Stimulated activated CD8-positive, alpha-beta memory T cell treated with anti-CD3 and anti-CD28 coated beads, Interleukin-4, amount 100 ng/mL, for 24 hours (primary cell): ENCODE measurements around the gene ACSL3.
A peak's percentile ranks its signal among the peaks of the same experiment; 100 is the strongest.
"Not testable (repeated sequence)": the region's sequence is repeated elsewhere in the genome, so short reads cannot be mapped to it uniquely, and the experiment has no call there.

ENCODE experiments used
- DNase-seq: peaks from one replicate; pipeline ENCODE4 v3.0.0-alpha.2; 2020; ENCODE audit warnings: low read depth

ACSL3 gene

DNA sequence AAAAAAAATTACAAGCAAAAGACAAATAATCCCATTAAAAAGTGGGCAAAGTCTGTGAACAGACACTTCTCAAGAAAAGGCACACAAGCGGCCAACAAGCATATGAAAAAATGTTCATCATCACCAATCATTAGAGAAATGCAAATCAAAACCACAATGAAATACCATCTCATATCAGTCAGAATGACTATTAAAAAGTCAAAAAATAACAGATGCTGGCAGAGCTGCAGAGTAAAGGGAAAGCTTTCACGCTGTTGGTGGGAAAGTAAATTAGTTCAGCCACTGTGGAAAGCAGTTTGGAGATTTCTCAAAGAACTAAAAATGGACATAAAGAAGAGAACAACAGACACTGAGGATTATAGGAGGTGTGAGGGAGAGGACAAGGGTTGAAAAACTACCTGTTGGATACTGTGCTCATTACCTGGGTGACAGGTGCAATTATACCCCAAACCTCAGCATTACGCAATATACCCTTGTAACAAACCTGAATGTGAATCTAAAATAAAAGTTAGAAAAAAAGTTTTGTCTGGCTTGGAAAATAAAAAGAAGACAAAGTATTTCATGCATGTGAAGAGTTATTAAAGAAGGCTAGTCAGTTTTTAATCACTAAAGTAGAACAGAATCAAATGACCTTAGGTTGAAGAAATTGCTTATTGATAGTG lies 8.7 kb upstream of the ACSL3 start:
- no peak for DNase-seq

DNA sequence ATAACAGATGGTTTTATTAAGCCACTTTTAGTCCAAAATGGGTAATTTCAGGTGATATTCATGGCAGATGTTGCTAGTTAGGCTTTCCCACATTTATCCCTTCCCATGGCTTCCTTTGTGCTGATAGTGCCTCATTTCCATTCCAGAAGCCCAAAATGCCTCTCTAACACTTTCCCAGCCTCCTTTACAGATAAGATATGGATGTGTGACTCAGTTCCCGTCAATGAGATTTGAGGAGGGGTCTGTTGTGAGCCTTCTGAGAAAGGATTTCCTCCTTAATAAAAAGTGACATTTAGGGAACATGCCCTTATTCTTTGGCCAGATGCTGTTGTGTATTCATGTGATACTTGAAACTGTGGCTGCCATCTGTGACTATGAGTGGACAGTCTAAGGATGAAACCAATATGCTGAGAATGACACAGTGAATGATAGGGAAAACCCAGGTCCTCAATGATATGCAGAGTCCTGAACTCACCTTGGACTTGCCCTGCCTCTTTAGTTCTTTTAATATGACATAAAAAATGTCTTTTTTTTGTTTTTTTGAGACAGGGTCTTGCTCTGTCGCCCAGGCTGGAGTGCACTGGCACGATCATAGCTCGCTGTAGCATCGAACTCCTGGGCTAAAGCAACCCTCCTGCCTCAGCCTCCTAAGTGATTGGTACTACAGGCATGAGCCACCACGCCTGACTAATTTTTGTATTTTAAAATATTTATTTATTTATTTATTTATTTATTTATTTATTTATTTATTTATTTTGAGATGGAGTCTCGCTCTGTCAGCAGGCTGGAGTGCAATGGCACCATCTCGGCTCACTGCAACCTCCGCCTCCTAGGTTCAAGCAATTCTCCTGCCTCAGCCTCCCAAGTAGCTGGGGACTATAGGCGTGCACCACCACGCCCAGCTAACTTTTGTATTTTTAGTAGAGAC lies 5.8 kb upstream of the ACSL3 start:
- DNase-seq = no peak

DNA sequence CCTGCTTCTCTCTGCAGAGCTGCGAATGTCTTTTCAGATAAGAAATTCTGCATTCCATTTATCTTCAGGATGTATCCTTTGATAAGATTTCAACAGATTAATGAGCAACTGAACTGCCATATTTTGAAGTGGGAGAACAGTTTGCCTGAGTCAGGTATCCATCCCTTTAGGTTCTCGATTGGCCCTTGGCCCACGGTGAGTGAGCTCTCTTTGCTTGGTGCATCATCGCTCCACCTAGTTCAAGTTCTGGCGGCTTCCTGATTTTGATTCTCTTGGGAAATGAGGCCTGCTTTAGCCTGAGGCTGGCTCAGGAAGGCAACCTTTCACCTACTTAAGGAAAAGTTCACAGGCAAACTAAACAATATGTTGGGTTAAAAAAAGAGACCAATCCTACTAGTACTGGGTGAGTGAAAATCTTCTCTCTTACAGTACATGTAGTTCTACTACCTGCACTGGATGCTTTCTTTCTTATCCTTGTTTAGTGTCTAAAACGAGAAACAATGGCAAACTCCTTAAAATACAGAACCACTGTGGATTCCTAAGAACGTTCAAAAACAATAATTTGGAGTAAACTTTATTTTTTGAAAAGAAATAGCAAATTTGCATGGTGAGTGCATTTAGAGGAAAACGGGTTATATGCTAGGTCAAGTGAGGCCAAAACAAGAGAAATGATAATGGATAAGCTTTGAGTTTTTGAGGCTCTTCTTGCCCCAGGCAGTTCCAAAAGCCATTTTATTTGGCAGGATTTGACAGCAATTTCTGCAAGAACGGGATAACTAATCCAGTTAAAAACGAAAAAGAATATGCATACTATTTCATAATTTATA lies 837 bp upstream of the ACSL3 start:
- DNase-seq = no peak

DNA sequence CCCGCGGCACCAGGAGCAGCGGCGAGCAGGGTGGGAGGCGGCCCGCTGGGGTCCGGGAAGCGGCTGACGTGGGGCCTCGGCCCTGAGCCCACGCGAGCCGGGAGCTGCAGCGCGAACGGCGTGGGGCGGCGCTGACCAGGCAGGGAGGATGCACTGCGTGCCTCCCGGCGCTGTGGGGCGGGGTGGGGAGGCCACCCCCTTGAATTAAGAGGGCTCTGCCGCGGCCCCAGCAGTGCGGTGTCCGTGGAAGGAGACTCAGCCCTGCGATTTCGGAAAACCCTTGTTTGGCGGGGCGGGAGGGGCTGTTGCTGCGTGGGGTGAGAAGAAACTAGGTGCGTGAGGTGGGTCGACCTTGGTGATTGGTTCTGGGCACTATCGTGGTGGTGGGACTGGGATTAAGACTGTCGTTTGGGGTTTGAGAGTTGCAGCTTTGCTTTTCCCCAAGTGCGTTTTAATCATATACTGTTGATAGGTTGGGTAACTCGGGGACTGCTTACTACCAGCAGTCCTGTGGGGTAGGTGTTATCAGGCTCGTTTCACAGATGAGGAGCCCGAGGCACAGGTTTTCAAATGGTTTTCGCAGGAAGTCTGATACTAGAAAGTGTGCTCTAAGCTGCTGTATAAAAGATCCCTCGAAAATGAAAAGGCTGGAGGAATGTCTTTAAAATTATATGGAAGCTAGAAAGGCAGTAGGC lies 722 bp downstream of the ACSL3 start:
- DNase-seq = peak; percentile 11

DNA sequence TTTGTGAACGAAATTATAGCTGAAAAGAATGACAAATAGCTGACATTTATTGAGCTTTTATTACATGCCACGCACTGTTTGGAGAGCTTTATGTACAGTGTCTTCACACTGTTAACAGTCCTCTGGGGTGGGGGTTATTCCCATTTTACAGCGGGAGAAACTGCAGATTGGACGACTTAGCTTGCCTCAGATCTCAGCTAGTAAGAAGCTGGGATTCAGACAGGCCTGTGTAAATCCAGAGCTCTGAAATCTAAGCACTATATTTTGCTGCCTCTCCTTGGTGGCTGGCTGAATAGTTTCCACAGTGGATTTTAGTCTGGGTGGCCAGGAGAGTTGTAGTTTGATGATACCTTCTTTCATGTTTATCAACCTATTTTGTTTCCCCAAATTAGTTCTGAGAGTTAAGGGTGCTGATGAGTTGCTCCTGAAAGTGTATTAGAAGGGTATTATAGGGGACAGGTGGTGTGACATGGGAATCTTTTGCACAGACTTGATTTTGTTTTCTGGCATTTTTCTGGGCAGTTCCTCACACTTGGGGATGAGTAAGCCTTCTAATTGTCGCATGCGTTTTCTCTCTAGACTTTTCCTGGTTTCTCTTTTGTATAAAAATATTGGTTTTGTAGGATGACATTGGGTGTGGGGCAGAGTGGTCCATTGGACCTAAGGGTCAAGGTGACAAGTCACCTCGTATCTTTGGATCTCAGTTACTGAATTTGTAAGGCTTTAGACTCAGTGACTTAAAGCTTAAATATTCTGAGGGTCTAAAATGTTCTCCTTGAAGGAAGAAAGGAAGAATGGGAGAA lies 1.5 kb downstream of the ACSL3 start:
- no peak for DNase-seq

DNA sequence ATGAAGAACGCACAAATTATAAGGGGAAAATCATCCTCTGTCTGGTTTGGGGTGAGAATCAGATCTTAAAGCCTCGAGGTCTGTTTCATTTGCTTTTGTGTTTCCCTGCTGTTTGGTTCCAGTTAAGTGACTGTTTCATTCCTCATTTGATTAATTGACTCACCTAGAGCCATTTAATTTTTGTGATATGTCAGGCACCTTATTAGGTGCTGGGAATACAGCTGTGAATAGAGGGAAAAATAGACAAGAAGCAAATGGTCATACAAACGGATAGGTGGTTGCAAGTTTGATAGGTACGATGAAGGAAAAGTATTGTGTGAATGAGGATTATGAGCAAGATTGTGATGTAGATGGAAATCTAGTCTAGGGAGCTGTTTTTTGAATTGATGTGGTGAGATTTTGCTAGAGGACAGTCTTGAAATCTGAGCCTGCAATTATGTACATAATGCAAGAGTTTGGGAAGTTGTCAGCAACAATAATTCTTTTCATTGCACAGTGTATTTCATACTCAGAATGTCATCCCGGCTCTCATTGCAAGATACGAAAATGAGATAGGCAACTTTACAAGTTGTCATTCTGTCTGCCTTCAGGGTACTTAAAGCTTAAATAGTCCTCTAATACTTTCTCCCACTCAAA lies 2.2 kb downstream of the ACSL3 start:
- no peak for DNase-seq

DNA sequence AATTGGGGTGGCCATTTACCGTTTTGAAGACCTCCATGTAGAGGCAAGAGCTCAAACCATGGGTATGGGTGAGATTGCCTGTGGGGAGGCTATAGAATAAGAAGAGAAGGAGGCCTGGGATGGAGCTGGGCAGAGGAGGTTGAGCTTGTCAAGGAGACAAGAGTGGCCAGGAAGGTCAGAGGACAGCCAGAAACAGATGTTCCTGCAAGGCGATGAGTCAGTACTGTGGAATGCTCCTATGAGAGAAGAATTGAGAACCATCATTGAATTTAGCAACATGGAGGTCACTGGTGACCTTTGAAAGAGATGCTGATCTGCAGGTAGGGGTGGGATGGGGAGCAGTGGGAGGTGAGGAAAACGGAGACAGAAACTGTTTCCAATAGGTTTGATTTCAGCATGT lies 3.5 kb downstream of the ACSL3 start:
- no peak for DNase-seq

DNA sequence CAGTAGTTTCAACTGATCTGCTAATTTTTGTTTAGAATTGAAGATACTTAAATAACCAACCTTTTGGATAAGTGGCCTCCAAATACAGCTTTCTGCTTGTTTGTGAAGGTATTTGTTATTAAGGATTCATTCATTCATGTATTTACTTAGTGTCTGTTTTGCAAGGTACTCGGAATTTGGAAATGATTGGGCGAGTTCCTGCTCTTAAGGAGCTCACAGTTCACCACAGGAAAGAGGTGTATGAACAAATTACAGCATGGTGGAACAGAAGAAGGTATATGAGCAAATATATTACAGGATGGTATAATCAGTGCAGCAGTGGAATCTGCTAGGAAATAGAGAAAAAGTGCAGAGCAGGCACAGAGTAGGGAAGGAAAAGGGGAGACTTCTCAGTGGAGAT lies 4.5 kb downstream of the ACSL3 start:
- DNase-seq = no peak

DNA sequence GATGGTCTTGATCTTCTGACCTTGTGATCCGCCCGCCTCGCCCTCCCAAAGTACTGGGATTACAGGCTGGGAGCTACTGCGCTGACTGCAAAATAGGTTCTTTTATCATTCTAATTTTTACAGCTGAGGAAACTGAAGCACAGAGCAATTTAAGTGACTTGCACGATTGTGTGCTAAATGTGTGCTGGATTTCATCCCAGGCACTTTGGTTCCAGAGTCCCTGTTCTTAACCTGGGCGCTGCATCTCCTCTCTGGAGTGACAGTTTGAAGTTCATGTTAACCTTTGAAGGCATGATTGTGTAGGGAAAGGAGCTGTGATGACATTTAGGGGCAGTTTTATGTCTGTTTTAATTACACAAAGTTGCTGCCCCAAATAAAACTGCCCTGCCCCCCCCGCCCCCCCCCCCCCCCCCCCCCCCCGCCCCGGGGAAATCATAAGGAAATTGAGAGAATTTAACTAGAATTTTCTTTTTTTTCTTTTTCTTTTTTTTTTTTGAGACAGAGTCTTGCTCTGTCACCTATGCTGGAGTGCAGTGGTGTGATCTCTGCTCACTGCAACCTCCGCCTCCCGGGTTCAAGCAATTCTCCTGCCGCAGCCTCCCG lies 5.6 kb downstream of the ACSL3 start:
- DNase-seq = no peak

DNA sequence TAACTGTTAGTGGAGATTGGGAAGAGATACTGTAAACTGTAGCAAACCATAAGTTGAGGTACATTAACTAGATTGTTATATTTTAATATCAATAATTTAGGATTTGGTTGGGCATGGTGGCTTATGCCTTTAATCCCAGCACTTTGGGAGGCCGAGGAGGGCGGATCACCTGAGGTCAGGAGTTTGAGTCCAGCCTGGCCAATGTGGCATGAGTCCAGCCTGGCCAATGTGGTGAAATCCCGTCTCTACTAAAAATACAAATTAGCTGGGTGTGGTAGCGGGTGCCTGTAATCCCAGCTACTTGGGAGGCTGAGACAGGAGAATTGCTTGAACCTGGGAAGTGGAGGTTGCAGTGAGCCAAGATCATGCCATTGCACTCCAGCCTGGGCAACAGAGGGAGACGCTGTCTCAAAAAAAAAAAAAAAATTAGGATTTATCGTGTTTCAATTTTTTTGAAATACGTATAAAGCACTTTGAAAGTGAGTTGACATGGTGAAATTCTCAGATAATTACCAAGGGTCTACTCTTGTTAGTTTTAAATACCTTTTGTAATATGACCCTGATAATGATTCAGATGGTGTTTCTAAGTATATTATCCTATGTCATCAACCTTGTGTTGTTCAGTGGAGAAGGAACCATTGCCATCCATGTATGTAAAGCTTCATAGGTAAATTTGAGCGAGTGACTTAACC lies 7.9 kb downstream of the ACSL3 start:
- not testable (repeated sequence) for DNase-seq

DNA sequence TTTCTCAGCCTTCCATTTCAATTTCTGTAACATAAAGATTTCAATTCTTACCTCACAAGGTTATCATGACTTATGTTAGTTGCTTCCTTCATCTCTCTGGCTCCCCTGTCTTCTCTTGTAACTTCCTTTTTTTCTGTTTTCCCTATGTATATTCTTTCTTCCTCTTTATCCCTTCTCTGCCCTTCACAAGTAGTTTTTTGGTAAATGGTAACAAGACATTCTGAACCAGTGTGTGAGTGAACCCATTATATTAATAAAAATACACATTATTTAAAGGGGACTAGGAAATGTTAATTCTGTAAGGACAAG lies 8.4 kb downstream of the ACSL3 start:
- DNase-seq = no peak

DNA sequence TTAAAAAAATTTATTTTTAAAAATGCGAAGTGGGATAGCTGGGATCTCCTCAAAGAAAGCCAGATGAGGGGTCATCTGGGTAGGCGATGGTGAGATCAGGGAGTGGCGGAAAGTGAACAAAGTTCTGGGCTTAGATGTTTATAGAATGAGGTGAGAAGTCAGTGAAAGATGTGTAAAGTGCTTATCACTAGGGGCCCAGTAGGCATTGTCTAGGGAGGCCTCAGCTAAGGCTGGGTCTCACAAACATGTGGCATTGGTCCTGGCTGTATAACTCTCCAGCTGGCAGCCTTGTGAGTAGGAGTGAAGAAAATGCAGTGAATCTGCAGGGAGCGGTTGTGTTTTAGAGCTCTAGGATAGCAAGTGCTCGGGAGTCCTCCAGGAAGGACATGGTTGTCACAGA lies 10.5 kb downstream of the ACSL3 start:
- no peak for DNase-seq

DNA sequence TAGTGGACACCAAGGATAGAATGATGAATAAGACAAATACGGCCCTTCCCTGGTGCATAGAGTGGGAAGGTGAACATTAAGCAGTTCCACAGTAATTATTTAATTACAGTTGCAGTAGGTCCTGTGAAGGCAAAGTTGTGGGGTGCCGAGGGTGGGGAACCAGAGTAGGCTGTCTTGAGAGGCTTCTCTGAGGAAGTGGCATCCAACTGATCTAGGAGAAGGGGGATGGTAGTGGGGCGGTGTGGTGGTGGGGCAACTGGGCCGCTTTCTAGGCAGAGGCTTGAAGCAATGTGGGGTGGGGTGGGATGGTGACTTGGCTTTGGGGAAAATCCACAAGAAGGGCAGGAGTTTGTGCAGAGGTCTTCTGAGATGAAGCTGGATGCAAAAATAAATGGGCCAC lies 11.7 kb downstream of the ACSL3 start:
- DNase-seq = no peak

DNA sequence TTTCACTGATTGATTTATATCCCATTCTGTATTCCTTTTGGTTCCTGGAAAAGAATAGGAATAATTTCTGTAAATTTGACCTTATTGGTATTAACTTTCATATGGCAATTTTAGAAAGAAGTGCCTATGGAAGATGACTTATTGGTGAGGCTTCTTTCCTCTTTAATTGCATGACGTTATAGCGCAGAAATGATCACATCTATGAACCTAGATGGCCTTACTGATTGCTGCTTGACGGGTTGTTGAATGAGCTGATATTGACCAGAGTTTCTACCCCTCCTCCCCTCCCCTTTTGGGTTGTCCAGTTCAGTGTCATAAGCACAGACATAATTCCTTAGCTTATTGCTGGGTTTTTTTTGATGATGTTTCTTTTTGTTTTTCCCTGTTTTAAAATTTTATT lies 14.6 kb downstream of the ACSL3 start:
- no peak for DNase-seq

DNA sequence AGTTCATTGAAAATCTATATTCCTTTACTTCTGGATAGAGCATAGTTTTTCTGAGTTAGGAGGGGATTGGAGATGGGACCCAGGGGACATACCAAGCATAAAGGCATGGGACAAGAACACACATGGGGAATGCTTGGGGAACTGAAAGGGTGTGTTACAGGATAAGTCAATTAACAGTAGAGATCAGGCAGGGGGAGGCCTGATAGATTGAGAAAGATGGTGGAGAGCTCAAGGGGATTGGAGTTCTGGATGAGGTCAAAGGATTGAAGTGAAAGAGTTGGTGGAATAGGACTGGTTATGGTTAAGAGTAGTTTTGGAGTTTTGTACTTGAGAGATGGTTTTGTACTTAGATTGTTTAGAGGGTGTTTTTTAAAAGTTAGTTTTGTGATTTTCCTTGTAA lies 16.1 kb downstream of the ACSL3 start:
- DNase-seq = no peak

DNA sequence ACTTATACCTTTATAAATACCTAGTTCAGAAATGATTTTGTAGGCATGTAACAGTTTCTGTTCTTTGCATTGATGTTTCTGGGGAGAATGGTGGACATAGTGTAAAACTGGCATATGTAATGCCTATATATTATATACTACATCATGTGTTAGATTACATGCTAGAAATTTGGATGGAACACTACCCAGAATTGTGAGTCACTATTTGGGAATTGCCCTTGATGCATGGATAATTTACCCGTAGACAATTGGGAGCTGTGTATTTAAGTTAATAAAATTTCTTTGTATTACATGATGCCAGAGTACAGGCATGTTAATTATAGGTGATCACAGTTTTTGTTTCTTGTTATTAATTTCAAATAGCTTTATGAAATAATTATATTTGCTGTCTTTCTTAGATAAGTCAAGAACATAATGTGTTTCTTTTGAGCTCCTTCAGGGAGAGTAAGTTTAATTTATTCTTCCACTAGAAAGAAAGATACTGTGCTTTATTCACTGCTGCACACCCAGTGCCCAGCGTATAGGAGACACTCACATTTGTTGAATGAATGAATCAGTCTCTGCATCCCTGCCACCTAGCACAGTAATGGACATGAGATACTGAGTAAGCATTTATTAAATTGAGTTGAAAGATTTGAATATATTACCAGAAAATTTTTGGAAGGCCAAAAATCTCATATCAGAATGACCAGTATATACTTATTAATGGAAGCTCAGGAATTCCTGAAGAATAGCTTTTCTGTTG lies 16.9 kb downstream of the ACSL3 start:
- DNase-seq = no peak

DNA sequence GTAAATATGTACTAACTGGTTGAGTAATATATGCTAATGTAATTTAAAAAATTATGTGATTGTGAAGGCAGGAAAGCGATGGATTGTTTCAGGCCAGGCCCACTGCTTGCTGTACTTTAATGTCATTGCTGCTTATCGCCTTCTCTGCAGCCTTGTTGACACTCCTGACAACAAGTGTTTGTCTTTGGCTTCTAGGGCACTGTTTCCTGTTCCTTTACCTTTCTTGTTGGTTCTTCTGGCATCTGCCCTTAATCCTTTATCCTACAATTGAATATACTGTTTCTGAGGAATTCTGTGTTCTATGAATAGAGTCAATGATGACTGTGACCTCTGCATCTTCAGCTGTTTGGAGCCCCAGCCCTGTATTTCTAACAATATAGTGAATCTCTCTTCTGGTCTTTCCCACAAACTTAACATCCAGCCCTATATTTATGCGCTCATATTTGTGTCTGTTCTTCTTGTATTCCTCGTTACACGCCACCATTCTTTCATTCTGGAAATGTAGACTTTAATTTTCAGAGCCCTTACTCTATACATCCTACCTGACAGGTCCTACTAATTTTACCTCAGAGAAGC lies 17.6 kb downstream of the ACSL3 start:
- DNase-seq = no peak

DNA sequence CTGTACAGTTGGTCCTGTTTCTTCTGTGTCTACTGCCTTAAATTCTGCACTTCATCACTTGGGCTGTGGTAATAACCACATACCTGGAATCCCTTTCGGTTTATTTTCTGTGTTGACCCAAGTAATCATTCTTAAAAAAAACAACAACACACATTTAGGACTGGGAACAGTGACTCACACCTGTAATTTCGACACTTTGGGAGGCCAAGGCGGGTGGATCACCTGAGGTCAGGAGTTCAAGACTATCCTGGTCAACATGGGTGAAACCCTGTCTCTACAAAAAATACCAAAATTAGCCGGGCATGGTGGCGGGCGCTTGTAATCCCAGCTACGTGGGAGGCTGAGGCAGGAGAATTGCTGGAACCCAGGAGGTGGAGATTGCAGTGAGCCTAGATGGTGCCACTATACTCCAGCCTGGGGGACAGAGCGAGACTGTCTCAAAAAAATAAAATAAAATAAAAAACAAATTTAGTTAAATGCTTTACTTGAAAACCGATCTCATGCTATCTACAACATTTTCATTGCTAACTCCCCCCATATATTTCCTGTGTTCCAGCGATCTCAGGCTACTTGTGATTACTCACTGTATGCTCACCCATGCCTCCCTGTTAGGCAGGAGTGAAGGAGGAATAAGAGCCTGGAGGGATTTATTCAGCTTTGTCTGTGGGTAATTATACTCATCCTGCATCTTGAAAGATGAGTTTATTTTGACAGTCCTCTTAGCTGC lies 18.2 kb downstream of the ACSL3 start:
- DNase-seq = no peak
